CD4-positive, alpha-beta T cell treated with Interleukin-21 for 1 hour (primary cell): ENCODE data around the gene CIAO2B.
"Not testable (repeated sequence)": the region's sequence is repeated elsewhere in the genome, so short reads cannot be mapped to it uniquely, and the experiment has no call there.

ENCODE experiments used
- DNase-seq: peaks from one replicate; pipeline ENCODE4 v3.0.0-alpha.2; 2020

Gene CIAO2B

DNA sequence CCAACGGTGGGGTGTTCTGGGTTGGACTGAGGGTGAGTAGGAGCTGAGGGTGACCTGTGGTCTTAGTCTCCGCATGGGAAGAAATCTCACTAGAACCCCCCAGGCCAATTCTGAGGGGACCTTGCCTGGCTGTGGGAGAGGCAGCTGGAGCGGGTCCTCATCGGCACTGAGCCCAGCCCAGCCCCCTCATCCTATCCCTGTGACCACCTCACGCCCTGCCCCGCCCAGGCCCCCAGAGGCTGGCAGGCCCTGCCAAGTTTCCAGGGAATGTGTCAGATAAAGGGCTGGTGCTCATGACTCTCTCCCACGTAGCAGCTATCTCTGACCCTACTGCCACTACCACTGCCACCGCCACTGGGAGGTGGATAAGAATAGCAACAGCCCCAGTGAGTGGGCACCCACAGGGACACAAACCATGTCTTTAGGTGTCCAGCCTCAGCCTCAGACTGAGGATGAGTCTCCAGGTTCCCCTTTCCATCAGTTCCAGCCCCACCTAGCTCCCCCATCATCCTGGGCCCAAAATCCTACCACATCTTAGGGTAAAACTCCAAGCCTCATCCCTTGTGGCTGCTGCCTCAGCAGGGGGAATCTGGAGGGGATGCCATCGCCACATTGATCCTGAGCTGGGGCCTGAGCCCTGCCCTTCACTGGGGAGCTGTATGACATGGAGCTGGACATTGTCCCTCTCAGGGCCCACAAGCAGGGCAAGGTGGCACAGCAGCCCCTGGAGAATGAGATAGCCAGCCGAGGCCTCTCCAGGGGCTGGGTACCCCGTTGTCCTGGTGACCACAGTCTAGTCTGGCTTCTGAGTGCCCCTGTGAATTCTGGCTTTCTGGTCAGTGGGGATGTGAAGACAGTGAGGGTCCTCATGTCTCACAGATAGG lies 30.4 kb downstream of the CIAO2B start:
- no peak for DNase-seq

DNA sequence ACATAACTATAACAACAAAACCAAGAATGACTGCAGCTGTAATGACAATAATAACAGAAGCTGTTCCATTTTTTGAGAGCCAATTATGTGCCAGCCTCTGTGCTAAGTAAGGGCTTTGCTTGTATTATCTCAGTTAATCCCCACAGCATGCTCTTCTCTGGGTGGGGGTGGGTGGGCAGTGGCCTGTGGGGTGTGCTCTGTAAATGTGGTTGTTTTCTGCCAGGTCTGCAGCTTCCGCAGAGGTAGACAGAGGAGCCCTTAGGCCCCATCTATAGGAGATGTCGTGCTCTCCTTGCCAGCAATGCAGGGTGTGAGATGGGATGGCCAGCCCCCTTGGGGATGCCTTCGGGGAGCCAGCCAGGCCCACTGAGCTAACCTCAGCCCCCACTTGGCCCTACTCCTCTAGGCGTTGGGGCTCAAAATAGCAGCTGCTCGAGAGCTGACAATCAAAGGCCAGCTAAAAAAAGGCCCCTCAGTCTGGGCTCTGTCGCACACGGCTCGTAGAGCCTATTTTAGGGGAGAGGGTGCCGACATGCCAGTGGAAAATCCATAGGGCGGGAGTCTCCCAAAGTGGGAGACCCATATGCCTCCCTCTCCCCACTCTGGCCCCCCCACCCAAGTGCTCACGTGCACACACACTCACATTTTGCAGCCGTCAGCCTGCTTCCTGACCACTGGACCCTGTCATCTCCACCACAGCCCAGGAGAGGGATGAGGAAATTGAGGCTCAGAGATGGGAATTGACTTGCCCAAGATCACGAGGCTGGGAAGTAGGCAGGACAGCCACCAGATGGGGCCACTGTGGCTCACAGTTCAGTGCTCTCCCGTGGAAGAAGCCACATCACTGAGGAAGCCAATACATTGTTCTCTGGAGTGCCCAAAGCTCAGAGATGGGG lies 31.3 kb downstream of the CIAO2B start:
- DNase-seq = no peak

DNA sequence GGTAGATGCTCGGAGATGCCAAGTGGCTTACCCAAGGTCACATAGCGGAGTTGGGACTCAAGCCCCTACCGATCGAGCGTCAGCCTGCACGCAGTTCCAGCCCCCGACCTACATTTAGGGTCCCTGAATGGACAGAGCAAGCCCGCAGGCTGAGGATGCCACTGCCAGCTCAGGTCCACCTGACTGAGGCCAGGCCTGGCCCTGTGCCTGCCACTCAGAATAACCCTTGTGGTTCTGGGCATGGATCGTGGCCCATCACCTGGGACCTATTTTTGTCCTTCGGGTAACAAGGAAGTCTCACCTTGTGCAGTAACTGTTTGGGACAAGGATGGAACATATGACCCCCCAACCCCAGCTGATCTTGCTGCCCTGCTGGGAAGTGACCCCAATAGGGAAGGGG lies 32.6 kb downstream of the CIAO2B start:
- no peak for DNase-seq

DNA sequence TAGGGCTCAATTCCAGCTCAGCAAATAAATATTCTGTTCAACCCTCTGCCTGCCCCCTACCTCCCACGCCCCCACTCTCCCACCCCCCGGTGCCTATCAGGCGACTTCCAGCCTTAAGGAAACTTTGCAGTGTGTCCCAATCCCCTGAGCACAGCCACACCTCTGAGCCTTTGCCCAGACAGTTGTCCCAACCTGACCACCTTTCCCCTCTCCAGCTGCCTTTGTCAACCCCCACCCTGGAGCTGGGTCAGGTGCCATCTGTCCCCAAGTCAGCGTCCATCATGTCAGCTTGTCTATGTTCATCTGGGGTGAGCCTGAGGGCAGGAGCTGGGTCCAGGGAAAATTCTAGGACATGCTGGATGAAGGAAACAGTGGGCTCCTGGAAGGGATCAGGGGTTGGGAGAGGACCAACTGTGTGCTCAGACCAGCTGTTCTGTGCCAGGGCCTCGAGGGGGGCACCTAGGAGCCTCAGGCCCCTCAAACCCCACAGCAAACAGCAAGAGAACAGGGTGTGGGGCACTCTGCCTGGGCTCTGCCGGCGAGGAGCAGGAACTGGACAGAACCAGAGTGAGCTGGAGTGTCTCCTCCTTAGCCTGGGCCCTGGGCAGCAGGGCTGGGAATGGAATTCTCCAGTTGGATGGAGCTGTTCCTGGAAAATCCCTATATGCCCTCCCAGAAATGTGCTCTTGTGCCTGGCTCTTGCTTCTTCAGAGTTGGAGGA lies 33.3 kb downstream of the CIAO2B start:
- no peak for DNase-seq

DNA sequence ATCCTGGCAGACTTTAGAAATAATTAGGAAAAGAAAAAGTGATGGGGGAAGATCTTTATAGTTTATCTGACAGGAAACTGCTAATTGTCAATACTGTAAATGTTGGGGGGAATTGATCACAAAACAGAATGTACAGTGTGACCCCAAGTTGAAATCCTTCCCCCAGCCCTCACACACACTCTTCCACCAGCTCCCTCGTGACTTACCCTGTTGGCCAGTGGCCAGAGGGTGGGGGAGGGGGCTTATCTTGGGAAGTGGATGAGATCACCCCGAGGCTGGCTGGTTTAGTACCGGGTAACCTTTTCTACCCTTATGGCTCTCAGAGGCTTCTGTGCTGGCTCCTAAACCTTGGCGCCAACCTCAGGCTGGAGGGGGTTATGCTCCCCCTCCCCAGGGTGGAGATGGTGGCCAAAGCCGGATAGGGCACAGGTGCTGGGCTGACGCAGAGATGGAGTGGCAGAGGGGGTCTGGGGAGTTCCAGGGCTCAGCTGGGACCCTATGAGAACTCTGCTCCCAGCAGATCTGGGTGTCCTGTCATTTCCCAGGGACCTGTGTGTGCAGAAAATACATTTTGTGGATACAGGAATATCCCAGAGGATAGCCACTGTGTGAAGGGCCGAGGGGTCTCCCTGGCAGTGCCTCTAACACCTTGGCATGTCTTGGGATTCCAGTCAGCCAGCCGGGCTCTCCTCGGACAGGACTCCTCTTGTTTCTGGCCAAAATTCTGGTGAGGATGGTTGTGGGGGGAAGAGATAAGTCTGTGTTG lies 34.1 kb downstream of the CIAO2B start:
- DNase-seq = no peak

DNA sequence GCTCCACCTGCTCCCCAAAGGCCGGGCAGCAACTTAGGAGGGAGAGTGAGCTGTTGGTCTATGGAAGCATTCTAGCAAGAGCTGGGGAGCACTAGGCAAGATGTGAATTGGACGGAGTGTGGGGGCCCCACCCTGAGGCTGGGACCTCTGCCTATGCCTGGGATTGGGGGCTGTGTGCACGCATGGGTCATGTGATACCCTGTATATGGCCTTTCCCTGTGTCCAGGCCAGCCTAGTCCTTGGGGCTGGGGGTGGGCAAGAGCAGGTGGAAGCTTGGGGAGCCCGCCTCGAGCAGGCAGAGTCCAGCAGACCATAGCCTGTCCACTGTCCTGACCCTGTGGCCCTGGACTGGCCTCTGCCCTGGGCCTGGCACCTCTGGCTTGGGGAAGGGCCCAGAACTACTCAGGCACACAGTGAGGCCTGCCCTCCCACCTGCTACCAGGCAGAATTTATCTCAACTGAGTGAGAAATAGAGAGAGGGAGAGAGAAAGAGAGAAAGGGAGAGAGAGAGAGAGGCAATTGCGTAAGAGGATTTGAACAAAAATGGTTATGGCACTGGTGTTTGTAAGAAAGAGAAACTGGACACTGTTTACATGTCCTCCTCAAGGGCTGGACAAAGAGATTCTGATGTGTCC lies 34.8 kb downstream of the CIAO2B start:
- no peak for DNase-seq

DNA sequence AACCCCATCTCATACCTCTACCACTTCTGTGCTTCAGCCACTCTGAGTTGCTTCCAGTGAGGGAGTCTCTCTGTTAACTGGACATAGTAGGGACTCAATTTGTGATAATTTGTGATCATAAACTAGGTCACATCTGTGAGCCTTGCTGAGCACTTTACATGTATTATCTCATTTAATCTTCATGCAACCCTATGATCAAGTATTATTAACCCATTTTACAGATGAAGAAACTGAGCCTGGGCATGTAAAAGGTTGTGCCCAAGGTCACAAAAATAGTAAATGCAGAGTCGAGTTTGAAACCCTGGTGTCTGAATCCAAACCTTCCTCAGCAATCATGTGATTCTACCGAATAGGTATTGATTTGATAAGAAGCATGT lies 35.3 kb downstream of the CIAO2B start:
- no peak for DNase-seq

DNA sequence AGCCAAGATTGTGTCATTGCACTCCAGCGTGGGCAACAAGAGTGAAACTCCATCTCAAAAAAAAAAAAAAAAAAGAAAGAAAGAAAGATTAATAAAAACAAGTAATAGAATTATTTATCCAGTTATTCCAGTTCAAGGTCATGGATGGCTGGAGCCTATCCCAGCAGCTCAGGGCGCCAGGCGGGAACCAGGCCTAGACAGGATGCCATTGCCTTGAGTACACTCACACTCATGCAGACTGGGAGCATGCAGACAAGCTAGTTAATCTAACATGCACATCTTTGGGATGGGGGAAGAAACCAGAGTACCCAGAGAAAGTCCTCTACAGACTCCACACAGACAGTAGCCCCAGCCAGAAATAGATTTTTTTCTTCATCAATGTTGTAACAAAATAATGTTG lies 36.0 kb downstream of the CIAO2B start:
- no peak for DNase-seq

DNA sequence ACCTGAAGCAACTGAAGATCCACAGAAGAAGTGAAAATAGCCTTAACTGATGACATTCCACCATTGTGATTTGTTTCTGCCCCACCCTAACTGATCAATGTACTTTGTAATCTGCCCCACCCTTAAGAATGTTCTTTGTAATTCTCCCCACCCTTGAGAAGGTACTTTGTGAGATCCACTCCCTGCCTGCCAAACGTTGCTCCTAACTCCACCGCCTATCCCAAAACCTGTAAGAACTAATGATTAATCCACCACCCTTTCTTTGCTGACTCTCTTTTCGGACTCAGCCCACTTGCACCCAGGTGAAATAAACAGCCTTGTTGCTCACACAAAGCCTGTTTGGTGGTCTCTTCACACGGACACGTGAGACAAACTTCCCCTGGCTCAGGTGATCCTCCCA lies 37.5 kb downstream of the CIAO2B start:
- not testable (repeated sequence) for DNase-seq

DNA sequence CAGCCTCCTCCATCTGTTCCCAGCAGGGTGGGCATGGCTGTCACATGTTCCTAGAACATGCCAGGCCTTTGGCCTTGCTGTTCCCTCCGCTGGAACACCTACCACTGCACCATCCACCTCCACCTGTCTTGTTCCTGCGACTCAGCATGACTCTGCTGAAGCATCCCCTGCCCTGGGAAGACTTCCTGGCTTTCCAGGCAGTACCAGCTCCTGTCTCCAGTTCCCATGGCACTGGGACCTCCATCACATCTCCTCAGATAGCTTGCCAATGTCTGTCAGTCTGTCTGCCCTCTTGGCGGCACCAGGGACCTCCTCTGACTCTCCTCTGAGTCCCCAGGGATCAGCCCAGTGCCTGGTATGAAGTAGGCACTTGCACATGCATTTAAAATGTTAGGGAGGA lies 38.2 kb downstream of the CIAO2B start:
- DNase-seq = no peak

DNA sequence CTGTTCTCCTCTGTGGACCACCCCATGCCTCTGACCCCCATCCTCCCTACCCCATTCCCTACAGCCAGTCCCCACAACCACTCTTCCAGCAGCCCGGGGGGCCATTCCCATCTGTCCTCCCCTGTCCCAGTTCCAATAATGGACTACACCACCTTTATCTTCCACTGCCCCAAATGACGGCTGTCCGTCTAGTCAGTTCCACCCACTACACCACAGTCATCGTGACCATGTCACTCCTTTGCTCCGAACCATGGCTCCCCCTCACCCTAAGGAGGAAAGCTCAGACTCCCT lies 38.6 kb downstream of the CIAO2B start:
- no peak for DNase-seq

DNA sequence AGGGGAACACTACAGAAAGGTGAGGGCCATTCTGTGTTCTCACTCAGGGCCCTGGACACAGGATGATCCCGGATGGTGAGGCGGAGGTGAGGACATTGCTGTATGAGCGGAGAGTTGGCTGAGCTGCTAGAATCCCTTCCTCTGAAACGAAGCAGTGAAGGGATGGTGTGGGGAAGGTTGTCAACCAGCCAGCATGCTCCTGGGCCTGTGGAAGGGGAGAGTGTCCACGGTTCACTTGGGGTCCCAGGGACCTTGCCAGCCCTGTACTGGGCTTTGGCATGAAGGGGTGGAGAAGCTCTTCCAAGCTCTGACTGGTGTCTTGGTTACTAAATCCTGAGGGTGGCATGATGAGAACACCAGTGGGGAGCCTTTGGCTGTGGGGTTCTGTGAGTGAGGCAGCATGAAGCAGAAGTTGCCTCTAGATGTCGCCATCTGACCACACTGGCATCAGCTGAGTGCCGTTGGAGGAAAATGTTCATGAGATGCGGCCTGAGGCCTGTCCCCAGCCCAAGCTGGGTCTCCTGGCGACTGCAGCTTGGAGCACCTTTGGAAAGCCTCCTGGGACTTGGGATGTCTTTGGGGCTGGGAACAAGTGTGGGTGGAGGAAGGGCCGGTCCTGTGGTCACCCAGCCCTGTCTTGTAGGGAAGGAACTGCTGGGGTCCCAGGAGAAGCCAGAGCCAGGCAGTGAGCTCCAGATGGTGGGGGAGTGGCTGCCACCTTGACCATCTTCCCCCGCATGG lies 39.1 kb downstream of the CIAO2B start:
- peak; percentile 63 for DNase-seq

DNA sequence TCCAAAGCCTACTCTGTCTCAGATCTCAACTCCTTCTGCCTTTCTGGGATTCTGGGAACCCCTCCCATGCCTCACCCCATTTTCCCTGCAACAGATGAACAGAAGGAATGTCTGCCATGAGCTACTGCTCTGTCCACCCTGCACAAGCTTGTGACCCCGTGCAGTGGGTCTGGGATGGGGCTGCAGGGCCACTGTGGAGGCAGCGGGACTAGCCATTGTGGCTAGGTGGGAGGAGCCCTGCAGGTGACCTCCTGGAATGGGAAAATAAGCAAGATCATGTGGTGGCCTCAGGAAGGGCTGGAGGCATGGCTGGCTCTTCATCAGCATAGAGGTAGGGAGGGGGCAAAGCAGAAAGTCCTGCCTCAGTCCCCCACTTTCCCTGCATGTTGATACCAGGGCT lies 40.1 kb downstream of the CIAO2B start:
- no peak for DNase-seq

DNA sequence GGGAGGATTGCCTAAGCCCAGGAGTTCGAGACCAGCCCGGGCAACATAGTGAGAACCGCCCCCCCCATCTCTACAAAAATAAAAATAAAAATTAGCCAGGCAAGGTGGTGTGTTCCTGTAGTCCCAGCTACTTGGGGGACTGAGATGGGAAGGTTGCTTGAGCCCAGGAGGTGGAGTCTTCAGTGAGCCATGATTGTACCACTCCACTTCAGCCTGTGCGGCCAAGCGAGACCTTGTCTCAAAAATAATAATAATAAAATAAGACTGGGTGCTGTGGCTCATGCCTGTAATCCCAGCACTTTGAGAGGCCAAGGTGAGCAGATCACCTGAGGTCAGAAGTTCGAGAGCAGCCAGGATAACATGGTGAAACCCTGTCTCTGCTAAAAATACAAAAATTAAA lies 42.4 kb downstream of the CIAO2B start:
- no peak for DNase-seq

DNA sequence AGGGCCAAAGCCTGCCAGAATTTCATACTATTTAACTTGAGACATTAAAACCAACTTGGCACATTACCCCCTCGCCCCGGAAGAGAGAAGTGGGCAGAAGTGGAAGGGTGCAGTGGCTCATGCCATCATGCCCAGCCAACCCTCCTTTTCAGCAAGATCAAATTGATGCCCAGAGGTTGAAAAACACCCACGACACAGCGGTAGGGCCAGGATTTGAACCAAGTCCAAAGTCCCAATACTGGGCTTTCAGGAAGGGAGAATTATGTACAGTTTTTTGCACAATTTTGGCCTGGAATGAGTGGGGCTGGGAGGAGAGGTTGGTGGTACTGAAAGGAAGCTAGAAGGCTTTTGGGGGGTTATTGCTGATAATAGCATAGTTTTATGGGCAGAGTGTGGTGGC lies 42.8 kb downstream of the CIAO2B start:
- DNase-seq = no peak

DNA sequence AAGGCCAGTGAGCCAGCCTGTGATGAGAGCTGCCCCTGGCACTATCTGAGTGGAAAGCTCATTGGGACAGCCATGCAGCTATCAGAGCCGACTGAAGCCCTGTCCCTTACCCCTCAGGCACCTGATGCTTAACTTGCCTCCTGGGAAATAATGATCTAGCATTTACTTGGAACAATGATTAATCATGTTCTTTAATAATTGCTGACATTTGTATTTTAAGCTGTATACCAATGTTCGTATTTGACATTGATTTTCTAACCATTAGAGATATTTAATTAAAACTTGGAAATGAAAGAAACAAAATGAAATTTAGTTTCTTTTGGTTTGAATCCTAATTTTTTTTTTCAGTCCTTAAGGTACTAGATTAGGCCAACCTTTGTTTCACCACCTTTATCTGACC lies 43.4 kb downstream of the CIAO2B start:
- no peak for DNase-seq

DNA sequence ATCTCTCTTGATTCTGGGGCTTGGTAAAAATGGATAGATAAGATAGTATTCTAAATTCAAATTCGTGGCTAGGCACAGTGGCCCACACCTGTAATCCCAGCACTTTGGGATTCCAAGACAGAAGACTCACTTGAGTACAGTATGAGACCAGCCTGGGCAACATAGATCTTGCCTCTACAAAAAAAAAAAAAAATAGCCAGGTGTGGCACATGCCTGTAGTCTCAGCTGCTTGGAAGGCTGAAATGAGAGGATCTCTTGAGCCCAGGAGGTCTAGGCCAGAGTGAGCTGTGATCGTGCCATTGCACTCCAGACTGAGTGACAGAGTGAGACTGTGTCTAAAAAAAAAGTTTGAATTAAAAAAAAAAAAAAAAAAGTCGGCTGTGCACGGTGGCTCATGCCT lies 44.6 kb downstream of the CIAO2B start:
- DNase-seq = no peak

DNA sequence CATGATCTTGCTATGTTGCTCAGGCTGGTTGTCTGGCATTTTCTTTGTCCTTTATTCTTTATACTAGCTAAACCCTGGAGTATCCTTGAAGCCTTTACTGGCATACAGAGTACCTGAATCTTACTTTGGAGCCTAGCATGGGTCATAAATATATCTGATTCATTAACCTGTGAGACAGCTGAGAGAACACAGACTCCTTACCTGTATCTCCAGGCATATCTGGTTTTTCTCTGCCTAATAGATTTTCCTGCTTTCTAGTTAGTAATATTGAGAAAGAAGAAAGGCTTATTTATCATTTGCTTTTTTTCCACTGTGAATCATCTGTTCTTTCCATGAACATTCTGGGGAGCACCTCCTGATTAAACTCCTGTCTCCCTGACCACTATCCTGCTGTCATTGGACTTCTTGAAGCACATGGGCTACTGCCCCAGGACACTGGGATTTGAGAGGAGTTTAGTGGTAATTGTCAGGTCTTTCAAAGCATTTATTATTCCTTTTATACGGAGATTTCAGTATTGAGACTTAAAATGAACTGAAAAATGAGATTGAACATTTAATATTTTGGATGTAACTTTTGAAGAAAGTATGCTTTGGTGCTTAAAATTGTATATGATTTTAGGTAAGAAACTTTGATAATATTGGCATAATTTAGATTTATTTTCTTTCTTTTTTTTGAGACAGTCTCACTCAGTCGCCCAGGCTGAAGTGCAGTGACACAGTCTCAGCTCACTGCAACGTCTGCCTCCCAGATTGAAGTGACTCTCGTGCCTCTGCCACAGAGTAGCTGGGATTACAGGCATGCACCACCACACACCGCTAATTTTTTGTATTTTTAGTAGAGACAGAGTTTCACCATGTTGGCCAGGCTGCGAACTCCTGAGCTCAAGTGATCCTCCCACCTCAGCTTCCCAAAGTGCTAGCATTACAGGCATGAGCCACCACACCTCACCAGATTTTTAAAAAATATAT lies 45.3 kb downstream of the CIAO2B start:
- DNase-seq = no peak

DNA sequence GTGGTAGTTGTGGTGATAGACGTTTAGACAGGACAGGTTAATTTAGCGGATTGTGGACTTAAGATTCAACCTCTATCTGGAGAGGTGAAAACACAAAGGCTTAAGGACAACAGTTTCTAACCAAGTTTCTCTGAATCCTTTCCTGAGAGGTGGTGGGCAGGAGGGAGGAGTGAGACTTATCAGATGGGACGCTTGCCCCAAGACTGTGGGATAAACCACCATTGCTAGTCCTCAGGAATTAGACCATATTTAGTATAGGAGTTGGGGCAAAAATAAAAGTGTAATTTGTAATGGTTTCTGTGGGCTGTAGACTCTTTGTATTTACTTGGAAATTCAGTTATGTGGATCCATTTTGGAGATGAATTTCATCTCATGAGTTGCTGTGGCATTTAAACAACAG lies 47.3 kb downstream of the CIAO2B start:
- DNase-seq = no peak

DNA sequence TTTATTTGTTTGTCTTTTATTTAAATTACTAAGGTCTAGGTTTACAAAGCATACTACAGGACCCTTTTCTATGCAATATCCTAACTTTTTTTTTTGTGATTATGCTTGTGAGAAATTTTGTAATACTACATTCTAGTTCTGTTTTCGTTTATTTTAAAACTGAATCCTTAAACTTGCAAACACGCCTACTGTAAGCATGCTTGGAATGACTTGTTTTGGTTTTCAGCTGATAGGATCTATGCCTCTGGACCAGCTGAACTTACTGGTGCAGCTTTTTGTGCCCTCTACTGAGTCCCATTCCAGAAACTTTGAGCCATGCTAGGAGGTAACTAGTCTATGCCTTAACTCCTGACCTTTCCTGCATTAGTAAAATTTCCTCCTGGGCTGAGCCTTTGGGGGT lies 47.9 kb downstream of the CIAO2B start:
- DNase-seq = no peak
